ENCODE results near the gene ZFHX3. TPM values are rescaled to one million over a fixed set of nuclear protein-coding genes. Genes with fewer than 3 reads are reported as not detected.

ZFHX3 gene
- total and polyA plus RNA-seq, 7 experiments from 2014 or later, result 0.09 to 9.8 (median 1.7) TPM

DNA sequence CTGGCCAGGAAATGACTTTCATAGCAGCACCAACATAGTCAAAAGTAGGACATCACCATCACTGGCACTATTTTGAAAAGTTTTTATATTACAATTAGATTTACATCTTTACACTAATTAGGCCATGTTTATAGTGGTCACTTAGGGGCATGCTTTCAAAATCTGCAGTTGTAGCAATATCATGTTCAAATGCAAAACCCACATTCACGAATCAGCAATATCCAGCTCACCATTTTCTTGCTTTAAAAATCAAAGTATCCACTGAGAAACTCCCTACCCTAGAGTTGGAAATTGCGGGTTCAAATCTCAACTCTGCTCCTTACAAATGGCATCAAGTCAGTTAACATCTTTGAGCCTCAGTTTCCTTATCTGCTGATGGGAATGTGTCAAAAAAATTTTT lies 237.4 kb downstream of the ZFHX3 start:
- intact Hi-C loops (cut with micrococcal nuclease), result no loop called here
- Mint-ChIP-seq H3K4me3 (no peak overlapping the region), H3K4me1 (peaks cover 0 to 2% (median 0%) of the 10 kb centered on the region in 7 donors), H3K27me3 (no peaks in the 10 kb centered on the region), H3K9me3 (peaks cover 0 to 4% (median 0%) of the 10 kb centered on the region in 11 donors), H3K36me3 (no peaks in the 10 kb centered on the region), H3K27ac (no peak overlapping the region)
- ATAC-seq, result no peak
- Histone ChIP-seq H3K36me3 (ENCODE audit: control insufficient read depth in 2 of 3, insufficient read depth in 3 of 3, low read length in 3 of 3) (no peaks in the 10 kb centered on the region), H3K27me3 (ENCODE audit: control insufficient read depth in 2 of 2, insufficient read depth in 2 of 2, low read length in 2 of 2) (no peaks in the 10 kb centered on the region), H3K27ac (ENCODE audit: low read depth, low read length) (no peak overlapping the region), H3K4me3 (ENCODE audit: low read length) (no peak overlapping the region), H3K9me3 (ENCODE audit: control insufficient read depth in 2 of 3, low read length in 3 of 3) (no peaks in the 10 kb centered on the region), H3K4me1 (ENCODE audit: control insufficient read depth in 2 of 2, insufficient read depth in 2 of 2, low read length in 2 of 2) (no peaks in the 10 kb centered on the region)
- ChIA-PET CTCF (no interaction called here), POLR2A (no interaction called here)
- DNase-seq, result no peak

DNA sequence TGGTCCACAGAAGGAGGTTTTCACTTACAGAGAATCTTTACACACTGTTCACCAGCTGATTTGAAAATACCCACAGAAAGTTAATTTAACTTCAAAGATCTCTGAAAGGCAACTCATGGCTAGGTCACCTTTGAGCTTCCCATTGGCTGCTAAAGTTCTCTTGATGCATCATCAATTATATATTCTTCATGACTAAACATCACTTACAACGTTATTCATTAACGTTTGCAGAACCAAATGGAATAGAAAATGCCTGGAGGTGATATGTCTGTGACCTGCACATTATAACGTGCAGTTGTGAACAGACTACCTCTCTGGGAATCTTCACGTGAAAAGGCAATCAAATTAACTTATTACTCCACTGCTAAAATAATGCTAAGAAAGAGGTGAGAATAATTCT lies 238.5 kb downstream of the ZFHX3 start:
- Mint-ChIP-seq H3K4me3 (no peak overlapping the region), H3K4me1 (peaks cover 0 to 2% (median 0%) of the 10 kb centered on the region in 7 donors), H3K27ac (no peak overlapping the region), H3K36me3 (no peaks in the 10 kb centered on the region), H3K9me3 (peaks cover 0 to 4% (median 0%) of the 10 kb centered on the region in 11 donors), H3K27me3 (no peaks in the 10 kb centered on the region)
- Histone ChIP-seq H3K4me1 (ENCODE audit: control insufficient read depth in 2 of 2, insufficient read depth in 2 of 2, low read length in 2 of 2) (no peaks in the 10 kb centered on the region), H3K27ac (ENCODE audit: low read depth, low read length) (no peak overlapping the region), H3K36me3 (ENCODE audit: control insufficient read depth in 2 of 3, insufficient read depth in 3 of 3, low read length in 3 of 3) (no peaks in the 10 kb centered on the region), H3K27me3 (ENCODE audit: control insufficient read depth in 2 of 2, insufficient read depth in 2 of 2, low read length in 2 of 2) (no peaks in the 10 kb centered on the region), H3K4me3 (ENCODE audit: low read length) (no peak overlapping the region), H3K9me3 (ENCODE audit: control insufficient read depth in 2 of 3, low read length in 3 of 3) (no peaks in the 10 kb centered on the region)
- ChIA-PET POLR2A (no interaction called here), CTCF (no interaction called here)
- ATAC-seq (no peak), DNase-seq (no peak)
- intact Hi-C loops (cut with micrococcal nuclease), result no loop called here

DNA sequence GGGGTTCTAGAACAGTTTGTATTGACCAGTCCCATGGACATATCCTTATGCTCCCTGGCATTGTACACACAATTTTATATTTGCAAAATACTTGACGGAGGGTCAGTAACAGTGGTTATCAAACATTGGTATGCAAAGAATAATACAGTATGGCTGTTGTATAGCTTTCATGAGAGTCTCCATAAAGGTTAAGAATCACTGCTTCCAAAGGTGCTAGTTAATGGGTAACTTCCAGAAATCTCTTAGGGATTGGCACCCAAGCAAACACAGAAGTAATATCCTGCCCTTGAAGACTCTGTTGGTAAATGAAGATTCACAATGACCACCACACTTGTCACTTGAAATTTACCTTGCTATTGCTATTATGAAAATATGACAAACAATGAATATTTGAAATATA lies 239.2 kb downstream of the ZFHX3 start:
- no peaks in the 10 kb centered on the region for H3K4me1 ChIP-seq (ENCODE audit: control insufficient read depth in 2 of 2, insufficient read depth in 2 of 2, low read length in 2 of 2)
- no peak overlapping the region for H3K27ac ChIP-seq (ENCODE audit: low read depth, low read length)
- H3K27me3 ChIP-seq (ENCODE audit: control insufficient read depth in 2 of 2, insufficient read depth in 2 of 2, low read length in 2 of 2), result no peaks in the 10 kb centered on the region
- H3K4me3 Mint-ChIP-seq, result no peak overlapping the region
- H3K36me3 ChIP-seq (ENCODE audit: control insufficient read depth in 2 of 3, insufficient read depth in 3 of 3, low read length in 3 of 3), result no peaks in the 10 kb centered on the region
- no peak overlapping the region for H3K4me3 ChIP-seq (ENCODE audit: low read length)
- H3K9me3 ChIP-seq (ENCODE audit: control insufficient read depth in 2 of 3, low read length in 3 of 3), result no peaks in the 10 kb centered on the region
- H3K27me3 Mint-ChIP-seq, result no peaks in the 10 kb centered on the region
- intact Hi-C loops (cut with micrococcal nuclease), result no loop called here
- H3K36me3 Mint-ChIP-seq, result no peaks in the 10 kb centered on the region
- no peak overlapping the region for H3K27ac Mint-ChIP-seq
- ChIA-PET CTCF (no interaction called here), POLR2A (no interaction called here)
- no peaks in the 10 kb centered on the region for H3K4me1 Mint-ChIP-seq
- no peak for ATAC-seq
- DNase-seq, result no peak
- H3K9me3 Mint-ChIP-seq, result peaks cover 0 to 4% (median 0%) of the 10 kb centered on the region in 11 donors

DNA sequence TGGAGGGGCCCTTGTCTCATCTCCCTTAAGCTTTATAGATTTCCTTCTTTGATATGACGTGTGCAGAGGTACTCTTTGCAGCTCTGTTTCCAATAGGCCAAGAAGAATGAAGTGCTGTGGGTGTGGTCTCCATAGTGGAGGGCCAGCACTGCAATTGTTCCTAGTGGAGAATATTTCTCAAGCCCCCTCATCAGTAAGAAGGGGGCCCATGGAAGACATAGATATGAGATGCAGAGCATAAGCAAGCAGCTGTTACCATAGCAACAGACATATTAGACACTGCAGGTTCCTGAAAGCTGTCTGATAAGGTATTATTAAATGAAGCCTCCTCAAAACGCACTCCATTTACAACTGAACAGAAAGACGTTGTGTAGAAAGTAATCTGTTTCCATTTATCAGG lies 240.7 kb downstream of the ZFHX3 start:
- Mint-ChIP-seq H3K4me1 (no peaks in the 10 kb centered on the region), H3K9me3 (peaks cover 0 to 4% (median 0%) of the 10 kb centered on the region in 11 donors), H3K27ac (no peak overlapping the region), H3K4me3 (no peak overlapping the region), H3K27me3 (no peaks in the 10 kb centered on the region), H3K36me3 (no peaks in the 10 kb centered on the region)
- H3K9me3 ChIP-seq (ENCODE audit: control insufficient read depth in 2 of 3, low read length in 3 of 3), result no peaks in the 10 kb centered on the region
- intact Hi-C loops (cut with micrococcal nuclease), result no loop called here
- no peaks in the 10 kb centered on the region for H3K4me1 ChIP-seq (ENCODE audit: control insufficient read depth in 2 of 2, insufficient read depth in 2 of 2, low read length in 2 of 2)
- H3K4me3 ChIP-seq (ENCODE audit: low read length), result no peak overlapping the region
- no peak for DNase-seq
- POLR2A ChIA-PET, result no interaction called here
- CTCF ChIA-PET, result no interaction called here
- no peaks in the 10 kb centered on the region for H3K27me3 ChIP-seq (ENCODE audit: control insufficient read depth in 2 of 2, insufficient read depth in 2 of 2, low read length in 2 of 2)
- no peaks in the 10 kb centered on the region for H3K36me3 ChIP-seq (ENCODE audit: control insufficient read depth in 2 of 3, insufficient read depth in 3 of 3, low read length in 3 of 3)
- ATAC-seq, result no peak
- no peak overlapping the region for H3K27ac ChIP-seq (ENCODE audit: low read depth, low read length)

DNA sequence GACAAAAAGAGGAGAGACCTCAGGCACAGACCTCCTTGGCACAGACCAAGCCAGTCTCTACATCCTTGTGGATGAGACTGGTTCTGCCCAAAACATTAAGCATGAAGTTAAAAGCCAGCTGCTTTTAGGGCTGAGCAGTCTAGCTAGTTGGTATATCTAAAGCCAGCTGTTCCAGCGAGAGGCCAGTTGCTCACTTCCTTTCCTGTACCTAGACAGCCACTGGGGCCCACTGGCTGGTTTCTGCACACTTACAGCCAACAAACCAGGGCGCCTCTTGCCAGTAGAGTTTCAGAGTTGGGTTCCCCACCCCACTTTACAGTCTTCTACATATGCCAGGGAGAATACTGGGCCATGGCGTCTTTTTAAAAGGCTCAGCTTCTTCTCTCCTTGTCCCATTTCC lies 242.4 kb downstream of the ZFHX3 start:
- Histone ChIP-seq H3K4me1 (ENCODE audit: control insufficient read depth in 2 of 2, insufficient read depth in 2 of 2, low read length in 2 of 2) (no peaks in the 10 kb centered on the region), H3K9me3 (ENCODE audit: control insufficient read depth in 2 of 3, low read length in 3 of 3) (no peaks in the 10 kb centered on the region), H3K4me3 (ENCODE audit: low read length) (no peak overlapping the region), H3K27ac (ENCODE audit: low read depth, low read length) (no peak overlapping the region), H3K36me3 (ENCODE audit: control insufficient read depth in 2 of 3, insufficient read depth in 3 of 3, low read length in 3 of 3) (no peaks in the 10 kb centered on the region), H3K27me3 (ENCODE audit: control insufficient read depth in 2 of 2, insufficient read depth in 2 of 2, low read length in 2 of 2) (no peaks in the 10 kb centered on the region)
- H3K27ac Mint-ChIP-seq, result no peak overlapping the region
- DNase-seq (no peak), ATAC-seq (no peak)
- no peaks in the 10 kb centered on the region for H3K36me3 Mint-ChIP-seq
- H3K4me3 Mint-ChIP-seq, result no peak overlapping the region
- ChIA-PET CTCF (no interaction called here), POLR2A (no interaction called here)
- H3K9me3 Mint-ChIP-seq, result peaks cover 0 to 4% (median 0%) of the 10 kb centered on the region in 11 donors
- no peaks in the 10 kb centered on the region for H3K4me1 Mint-ChIP-seq
- intact Hi-C loops (cut with micrococcal nuclease), result no loop called here
- H3K27me3 Mint-ChIP-seq, result no peaks in the 10 kb centered on the region

DNA sequence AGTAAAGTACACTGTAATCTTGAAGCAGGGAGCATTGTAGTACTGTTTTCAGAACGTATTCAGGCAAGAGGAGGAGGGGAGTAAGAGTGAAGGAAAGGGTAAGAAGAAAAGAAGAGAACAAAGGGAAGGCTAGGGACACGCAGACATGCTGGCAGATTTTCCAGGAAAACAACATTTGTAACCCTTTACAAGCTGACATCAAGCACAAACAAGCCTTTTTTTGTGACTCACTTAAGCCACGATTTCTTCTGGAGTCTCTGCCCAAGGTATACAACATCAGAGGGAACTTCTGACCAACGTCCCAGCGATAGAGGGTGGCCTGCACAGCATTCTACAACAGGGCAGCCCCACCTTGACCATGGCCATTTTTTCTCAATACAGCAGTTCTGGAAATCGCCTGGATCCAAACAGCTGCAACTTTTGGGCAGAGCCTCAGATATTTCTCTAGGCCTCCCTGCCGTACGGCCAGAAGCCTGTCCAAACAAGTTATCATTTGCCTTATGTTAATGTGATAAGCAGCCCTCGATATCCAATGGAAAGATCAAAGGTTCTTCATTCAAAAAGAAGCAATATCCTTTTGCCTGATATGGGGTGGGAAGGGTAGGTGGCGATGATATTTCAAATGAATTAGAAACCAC lies 247.3 kb downstream of the ZFHX3 start:
- ATAC-seq, result no peak
- Mint-ChIP-seq H3K9me3 (peaks cover 0 to 1% (median 0%) of the 10 kb centered on the region in 11 donors), H3K4me1 (no peaks in the 10 kb centered on the region), H3K27me3 (no peaks in the 10 kb centered on the region), H3K36me3 (peaks cover 0 to 5% (median 5%) of the 10 kb centered on the region in 5 donors), H3K4me3 (no peak overlapping the region), H3K27ac (no peak overlapping the region)
- POLR2A ChIA-PET, result no interaction called here
- Histone ChIP-seq H3K36me3 (ENCODE audit: control insufficient read depth in 2 of 3, insufficient read depth in 3 of 3, low read length in 3 of 3) (no peaks in the 10 kb centered on the region), H3K27me3 (ENCODE audit: control insufficient read depth in 2 of 2, insufficient read depth in 2 of 2, low read length in 2 of 2) (no peaks in the 10 kb centered on the region), H3K4me1 (ENCODE audit: control insufficient read depth in 2 of 2, insufficient read depth in 2 of 2, low read length in 2 of 2) (no peaks in the 10 kb centered on the region), H3K27ac (ENCODE audit: low read depth, low read length) (no peak overlapping the region), H3K4me3 (ENCODE audit: low read length) (no peak overlapping the region), H3K9me3 (ENCODE audit: control insufficient read depth in 2 of 3, low read length in 3 of 3) (no peaks in the 10 kb centered on the region)
- CTCF ChIA-PET, result no interaction called here
- intact Hi-C loops (cut with micrococcal nuclease), result no loop called here
- no peak for DNase-seq

DNA sequence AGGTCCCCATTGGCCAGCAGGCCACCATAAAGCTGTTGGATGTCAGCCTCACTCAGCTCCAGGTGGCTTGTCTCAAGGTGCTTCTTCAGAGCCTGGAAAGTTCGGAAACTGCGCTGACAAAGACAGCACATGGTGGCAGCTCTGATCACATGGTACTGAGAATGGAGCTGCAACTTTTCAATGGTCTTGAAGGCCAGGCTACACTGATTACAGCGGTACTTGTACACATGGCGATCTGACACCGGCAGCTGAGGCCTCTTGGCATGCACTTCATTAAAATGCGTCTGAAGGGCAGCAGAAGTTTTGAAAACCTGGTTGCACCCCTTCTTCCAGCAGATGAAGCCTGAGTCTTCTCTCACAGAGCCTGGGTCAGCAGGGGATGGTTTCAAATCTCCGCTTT lies 249.7 kb downstream of the ZFHX3 start:
- H3K36me3 ChIP-seq (ENCODE audit: control insufficient read depth in 2 of 3, insufficient read depth in 3 of 3, low read length in 3 of 3), result no peaks in the 10 kb centered on the region
- ChIA-PET POLR2A (no interaction called here), CTCF (no interaction called here)
- H3K27me3 ChIP-seq (ENCODE audit: control insufficient read depth in 2 of 2, insufficient read depth in 2 of 2, low read length in 2 of 2), result no peaks in the 10 kb centered on the region
- Mint-ChIP-seq H3K36me3 (peaks cover 0 to 7% (median 6%) of the 10 kb centered on the region in 5 donors), H3K4me3 (no peak overlapping the region), H3K9me3 (peaks cover 0 to 4% (median 0%) of the 10 kb centered on the region in 11 donors), H3K27ac (no peak overlapping the region), H3K4me1 (no peaks in the 10 kb centered on the region), H3K27me3 (no peaks in the 10 kb centered on the region)
- no peak for DNase-seq
- no peaks in the 10 kb centered on the region for H3K9me3 ChIP-seq (ENCODE audit: control insufficient read depth in 2 of 3, low read length in 3 of 3)
- intact Hi-C loops (cut with micrococcal nuclease), result no loop called here
- H3K27ac ChIP-seq (ENCODE audit: low read depth, low read length), result no peak overlapping the region
- no peaks in the 10 kb centered on the region for H3K4me1 ChIP-seq (ENCODE audit: control insufficient read depth in 2 of 2, insufficient read depth in 2 of 2, low read length in 2 of 2)
- H3K4me3 ChIP-seq (ENCODE audit: low read length), result no peak overlapping the region
- no peak for ATAC-seq

Measured in naive thymus-derived CD4-positive, alpha-beta T cell (primary cell).